ENCODE measurements around the gene PARP11. TPM values are rescaled to one million over a fixed set of nuclear protein-coding genes. Genes with fewer than 3 reads are reported as not detected.
A peak's percentile ranks its signal among the peaks of the same experiment; 100 is the strongest.

PARP11 gene
- total RNA-seq, 1 donor from 2014 or later, result 7.9 TPM

DNA sequence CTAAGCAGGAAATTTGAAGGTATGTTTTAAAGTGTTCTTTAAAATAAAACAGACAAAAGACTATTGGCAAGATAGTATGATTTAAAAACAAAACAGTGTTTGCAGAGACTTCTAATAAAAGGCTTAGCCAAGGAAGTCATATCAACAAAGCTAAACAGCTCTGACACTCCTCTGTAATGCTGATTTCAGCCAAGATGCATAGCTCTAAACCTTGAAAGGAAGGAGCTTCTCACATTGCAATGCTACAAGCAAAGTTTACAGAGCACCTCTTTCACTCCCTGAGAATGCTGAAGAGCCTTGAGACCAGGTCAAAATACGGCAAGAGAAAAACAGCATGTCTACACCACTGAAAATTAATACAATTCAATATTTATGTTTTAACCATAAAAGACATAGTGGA is 51.8 kb downstream of the PARP11 start:
- no peak for DNase-seq (ENCODE audit: low spot score)

DNA sequence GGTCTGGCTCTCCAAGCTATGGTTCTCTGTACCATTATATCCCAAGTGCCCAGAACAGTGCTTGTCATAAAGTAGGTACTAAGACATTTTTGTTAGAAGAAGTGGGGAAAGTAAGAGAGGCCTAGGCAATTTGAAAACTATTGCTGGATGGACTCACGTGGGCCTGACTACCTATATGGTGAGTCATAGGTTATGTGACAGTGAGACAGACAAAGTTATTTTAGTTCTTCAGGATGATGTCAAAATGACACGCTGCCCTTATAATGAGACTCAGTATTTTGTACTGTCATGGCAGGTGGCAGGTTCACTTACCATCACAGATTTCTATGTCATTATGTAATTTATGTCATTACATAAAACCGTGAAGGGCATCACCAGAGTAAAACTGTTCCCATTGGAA is 53.1 kb downstream of the PARP11 start:
- no peak for DNase-seq (ENCODE audit: low spot score)

DNA sequence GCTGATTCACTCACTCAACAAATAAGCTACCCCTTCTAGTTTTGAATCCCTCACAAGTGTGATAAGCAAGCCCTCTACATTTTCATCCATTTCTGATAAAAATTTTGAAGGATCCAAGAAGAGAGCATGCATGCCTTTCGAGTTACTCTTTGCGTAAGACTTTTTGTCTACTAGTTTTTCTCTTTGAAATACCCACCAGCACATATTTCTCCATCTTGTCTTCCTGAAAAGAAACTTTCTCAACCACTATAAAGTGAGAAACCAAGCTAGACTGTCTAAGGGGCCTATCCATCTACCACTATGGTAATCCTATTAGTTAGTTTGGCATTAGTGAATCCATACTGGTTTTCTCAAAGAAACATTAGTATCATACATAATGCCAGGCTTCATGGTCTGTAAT is 56.9 kb downstream of the PARP11 start:
- DNase-seq (ENCODE audit: low spot score), result no peak

DNA sequence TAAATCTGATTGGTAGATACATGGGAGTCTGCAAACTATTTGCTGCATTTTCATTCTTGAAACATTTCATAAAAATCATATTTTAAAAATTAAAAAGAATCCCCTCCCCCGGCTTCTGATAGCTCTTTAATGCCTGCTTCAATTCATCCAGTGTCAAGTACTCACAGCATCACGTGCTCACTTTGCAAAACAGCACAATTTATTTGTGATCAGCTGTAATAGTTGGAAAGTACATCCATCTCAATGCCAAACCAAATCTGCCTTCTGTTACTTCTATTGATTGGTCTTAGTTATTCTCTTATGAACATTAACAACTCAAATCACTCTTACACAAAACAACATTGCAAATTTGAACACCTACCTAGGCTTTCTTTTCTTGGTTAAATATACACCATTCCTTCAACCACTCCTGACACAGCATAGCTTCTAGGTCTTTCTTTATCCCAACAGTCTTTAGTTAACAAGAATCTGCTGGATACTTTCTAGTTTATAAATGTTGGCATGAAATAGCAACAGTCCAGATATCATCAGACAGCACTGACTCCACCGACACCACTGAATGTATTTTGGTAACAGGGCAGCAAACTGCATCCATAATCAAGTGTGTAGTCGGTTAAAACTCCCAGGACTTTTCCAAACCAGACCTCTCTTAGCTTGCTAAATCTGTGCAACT is 58.0 kb downstream of the PARP11 start:
- no peak for DNase-seq (ENCODE audit: low spot score)

DNA sequence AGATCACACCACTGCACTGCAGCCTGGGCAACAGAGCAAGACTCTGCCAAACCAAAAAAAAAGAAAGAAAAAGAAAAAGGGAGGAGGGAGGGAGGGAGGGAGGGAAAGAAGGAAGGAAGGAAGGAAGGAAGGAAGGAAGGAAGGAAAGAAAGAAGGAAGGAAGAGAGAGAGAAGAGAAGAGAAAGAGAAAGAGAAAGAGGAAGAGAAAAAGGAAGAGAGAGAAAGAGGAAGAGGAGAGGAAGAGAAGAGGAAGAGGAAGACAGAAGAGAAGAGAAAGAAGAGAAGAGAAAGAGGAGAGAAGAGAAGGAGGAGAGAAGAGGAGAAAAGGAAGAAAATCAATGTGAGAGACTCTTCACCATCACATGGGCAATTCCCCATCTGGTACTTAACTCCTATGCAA is 62.7 kb downstream of the PARP11 start:
- no peak for DNase-seq (ENCODE audit: low spot score)

DNA sequence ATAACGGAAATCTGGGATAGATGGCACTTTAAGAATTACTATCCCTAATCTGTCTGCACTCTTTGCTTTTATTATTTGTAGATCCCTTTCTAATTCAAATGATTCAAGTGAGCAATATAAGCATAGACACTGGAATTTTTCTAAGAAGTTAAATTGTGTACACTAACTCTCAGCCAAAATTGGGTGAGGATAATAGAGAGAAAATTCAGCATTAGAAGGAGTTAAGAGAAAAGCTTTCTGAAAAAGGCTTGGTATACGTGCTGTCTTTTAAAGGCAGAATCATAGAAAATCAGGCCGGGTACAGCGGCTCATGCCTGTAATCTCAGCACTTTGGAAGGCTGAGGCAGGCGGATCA is 63.2 kb downstream of the PARP11 start:
- no peak for DNase-seq (ENCODE audit: low spot score)

DNA sequence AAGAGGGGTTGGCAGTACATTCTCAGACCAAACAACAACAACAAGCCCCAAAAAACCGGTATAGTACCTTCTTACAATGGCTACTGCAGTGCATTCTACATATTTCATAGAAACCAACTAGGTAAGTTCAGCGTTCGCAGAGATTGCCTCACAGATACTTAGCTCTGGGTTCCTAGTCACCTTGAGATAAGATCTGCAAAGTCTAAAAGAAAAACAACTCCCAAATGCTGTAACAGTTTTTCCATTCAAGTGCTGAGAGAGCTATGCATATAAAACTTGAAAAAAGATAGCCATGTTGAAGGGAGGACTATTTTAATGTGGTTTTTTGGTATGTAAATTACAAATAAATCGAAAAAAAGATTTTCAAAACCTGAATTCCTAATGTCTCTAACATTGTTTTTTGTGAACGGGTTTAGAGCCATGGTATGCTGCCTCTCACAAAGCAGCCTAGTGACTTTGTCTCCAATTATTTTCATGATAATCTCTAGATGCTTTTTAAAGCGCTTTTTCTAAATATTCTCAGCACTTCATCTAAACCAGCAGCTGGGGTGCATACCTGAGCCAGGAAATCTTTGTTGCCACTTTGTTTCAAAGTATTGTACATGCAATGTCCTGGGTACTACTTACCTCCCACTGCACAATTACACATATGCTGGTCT is 63.7 kb downstream of the PARP11 start:
- DNase-seq (ENCODE audit: low spot score), result no peak

DNA sequence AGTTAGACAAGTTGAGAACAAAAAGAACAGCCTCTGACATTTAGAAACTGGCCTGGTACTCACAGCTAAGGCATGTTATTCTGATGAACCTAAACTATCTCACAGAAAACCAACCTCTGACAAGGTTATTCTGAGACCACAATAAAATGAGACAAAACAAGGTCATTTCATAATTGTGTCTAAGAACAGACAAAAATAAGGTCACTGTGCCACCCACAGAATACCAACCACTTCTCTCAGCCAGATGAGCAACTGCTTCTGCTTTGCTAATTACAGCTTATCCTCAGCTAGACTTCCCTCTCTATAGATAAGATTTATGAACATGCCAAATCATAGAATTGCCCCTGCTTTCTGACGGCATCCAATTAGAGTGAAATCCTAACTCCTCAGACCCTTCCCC is 68.1 kb downstream of the PARP11 start:
- DNase-seq (ENCODE audit: low spot score), result no peak

DNA sequence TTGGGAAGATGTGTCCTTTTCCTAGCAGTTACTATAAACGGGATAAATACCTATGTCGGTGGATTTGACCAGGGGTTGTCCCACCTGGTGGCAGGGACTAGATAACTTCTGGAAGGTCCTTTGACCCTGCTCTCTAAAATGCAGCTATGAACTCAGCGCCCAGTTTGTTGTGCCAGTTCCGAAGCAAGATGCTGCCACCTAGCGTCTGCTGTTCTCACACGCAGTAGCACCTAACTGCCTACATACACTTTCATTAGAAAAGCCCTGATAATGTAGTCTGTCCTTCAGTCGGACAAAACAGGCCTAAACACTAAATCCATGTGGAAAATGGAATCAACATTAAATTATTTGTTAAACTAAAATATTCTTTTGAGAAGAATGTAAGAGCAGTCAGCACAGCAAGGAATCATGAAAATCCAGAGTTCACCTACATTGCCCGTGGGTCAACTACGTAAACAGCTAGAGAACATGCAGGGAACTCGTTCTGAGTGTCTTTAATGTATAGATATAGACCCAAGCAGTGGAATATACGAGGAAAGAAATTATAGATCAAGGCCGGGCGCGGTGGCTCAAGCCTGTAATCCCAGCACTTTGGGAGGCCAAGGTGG is 69.2 kb downstream of the PARP11 start:
- DNase-seq (ENCODE audit: low spot score), result peak; percentile 78

DNA sequence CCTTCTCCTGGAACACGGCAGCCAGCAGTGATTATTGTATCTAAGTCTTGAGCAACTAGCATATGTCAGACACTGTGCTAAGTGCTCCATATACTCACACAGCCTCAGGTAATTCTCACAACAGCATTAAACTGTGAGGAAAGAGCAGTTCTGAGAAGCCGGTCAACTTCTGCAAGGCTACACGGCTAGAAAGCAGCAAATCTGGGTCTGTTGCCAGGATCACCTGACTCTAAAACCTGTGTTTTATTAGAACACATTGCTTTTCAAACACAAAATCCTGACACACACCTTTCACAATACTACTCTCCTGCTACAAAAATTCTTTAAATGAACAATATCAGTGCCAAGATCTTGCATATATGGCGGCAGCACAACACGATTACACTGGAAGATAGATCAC is 70.5 kb downstream of the PARP11 start:
- DNase-seq (ENCODE audit: low spot score), result no peak

DNA sequence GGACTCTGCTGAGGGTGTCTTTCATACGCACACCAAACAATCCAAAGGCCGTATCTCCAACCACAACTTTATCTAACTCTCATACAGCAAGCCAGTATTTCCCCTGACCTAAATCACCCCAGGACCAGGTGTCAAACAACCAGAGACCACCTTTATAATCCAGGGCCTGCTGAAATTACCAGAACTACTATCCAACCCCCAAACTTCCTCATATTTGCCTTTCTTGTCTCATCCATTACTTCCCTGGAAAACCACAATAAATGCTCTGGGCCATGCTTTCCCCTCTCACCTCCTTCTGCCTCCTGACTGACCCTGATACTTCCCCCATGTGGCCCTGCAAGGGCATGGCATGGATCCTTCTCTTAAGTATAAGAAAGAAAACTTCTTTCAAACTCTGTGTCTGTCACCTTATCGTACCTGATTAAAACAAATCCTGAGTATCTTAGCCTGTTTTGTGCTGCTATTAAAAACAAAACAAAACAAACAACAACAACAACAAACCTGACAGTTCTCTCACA is 75.6 kb downstream of the PARP11 start:
- no peak for DNase-seq (ENCODE audit: low spot score)

DNA sequence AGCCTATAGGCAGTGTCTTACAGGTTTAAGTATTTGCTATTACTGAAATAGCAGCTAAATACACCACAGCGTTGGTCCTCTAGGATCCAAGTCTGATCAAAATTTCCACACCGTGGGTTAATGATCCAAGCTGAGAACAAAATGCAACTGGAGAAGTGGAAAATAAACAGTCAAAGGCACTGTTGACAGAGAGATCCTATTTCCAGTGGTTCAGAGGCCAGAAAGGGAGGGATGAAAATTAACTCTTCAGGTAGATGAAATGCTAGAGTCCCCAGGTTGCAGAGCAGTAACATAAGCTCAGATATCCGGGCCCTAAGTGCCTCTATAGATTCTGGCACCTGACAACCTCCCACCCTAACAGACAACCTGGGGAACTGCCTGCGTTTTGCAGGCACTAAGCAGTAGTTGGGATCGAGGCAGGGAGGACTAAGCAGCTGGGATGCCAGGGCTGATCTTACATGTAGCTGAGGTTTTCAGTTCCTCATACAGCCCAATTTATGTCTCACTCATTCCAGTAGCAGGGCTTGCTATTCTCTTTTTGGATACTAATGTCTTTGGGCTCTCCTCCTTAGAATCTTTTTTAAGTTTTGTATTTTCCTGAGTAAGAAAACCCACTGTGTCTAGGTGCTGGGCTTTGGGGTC is 77.6 kb downstream of the PARP11 start:
- no peak for DNase-seq (ENCODE audit: low spot score)

DNA sequence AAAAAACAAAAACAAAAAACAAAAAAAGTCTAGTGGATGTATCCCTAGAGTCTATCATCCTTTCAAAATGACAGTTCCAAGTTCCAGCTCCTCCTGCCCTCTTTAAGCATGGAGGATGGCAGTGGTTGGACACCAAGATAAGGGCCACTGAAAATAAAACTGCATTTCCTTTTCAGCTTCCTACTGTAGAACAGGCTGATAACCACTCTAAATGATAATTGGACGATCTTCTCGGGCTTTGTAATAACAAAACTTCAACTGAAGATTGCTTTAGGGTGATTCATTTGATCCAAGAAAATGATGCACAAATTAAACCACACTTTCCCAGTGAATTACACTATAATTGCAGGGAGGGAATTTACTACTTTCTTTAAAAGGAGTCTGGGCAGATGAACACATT is 78.1 kb downstream of the PARP11 start:
- DNase-seq (ENCODE audit: low spot score), result no peak

DNA sequence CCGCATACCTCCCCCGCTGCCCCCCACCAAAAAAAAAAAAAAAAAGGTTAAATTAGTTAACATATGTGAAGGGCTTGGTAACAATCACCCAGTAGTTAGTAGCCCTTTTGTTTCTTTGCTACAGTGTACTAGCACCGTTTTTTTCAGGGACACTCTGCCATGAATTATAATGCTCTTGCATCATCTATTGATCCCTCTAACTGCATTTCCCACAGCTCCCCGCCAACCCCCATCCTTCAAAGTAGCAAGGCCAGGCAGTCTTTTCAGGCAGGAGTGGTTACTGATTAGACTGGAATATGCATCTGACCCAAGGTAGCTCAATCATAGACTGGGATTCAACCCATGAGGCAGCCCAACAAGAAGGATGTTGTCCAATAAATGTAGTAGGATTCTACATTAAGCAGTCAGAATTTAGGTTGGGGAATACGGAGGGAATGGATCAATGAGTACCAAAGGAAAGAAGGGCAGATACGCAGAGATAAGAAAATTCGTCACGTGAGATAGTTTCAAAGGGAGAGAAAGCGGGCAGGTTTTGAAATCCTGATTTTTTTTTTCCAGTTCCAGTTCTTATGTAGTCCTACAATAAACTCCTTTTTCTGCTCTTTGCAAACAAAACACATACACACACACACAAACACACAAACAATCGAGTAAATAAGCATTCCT is 80.4 kb downstream of the PARP11 start:
- peak; percentile 40 for DNase-seq (ENCODE audit: low spot score)

DNA sequence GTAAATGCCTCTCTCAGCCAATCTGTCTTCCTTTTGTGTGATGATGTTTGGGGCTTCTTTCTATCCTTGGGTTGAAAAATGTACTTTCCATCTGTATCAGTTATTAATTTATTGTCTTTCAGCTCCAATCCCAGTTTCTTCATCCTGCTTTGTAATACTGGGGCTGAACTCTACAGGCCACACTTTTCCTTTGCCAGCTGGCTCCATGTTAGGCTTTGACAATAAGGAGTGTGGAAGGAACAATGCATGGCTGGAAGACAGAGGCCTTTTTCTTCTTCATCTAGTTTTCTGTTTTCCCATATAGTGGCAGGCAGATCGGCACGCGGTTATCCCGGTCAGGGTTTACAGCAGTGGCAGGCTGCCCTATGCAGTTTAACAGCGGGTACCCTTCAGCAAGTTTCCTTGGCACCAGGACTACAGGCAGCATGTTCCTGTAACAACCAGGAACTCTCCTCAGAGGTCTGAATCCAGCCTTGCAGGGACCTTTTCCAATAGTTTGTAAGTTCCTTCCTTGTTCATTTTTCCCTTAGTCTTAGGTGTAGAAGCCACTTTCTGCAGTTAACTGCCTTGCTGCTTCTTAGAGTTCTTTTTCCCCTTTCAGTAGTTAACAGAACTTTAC is 81.8 kb downstream of the PARP11 start:
- no peak for DNase-seq (ENCODE audit: low spot score)

DNA sequence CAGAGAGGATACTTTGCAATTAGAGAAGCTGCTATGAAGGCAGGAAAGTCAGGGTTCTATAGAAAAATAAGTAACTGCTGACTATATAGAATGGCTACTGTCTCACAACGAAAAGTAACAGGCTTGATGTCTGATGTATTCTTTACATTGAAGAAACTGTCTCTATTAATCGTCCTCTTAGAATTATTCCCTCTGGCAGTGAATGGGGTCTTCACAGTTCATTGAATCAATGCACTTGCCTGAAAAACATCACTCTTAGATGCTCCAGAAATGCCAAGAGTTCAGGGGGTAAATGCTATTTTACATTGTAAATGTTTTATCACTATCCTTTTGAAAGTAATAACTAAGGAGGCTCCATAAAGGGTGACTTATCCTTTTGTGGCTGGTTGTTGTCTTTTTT is 82.6 kb downstream of the PARP11 start:
- no peak for DNase-seq (ENCODE audit: low spot score)

DNA sequence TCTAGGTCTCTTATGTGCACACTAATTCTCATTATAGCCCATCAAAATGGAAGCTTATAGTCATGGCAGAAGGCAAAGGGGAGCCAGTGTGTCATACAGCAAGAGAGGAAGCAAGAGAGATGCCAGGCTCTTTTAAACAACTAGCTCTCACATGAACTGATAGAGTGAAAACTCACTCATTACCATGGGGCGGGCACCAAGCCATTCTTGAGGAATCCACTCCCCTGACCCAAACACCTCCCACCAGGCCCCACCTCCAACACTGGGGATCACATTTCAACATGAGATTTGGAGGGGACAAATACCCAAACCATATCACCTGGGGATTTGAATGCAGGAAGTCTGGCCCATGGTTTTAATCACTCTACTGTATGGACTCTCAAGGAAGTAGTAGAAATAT is 83.4 kb downstream of the PARP11 start:
- DNase-seq (ENCODE audit: low spot score), result no peak

DNA sequence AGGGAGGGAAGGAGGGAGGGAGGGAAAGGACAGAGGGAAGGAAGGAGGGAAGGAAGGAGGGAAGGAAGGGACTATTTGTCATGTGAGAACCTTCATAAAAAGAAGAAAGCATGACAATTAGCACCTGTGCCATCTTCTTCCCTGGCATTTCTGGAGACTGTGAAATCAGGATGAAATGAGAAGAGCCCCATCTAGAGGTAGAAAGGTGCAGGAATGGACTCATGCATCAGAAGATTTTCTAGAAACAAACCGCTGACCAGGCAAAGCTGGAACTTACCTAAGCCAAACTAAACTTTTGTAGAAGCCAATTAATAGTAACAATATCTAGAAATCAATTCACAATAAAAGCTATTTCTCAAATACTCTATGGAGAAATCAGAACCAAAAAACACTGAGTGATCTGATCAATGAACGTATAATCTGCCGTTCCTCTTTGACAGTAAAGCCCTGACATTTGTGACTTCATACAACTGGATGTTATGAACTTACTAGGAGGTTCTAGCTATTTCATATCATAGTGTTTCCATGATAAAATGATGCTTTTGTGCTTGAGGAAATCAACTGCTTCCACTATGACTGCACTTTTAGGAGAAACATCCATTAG is 95.9 kb downstream of the PARP11 start:
- DNase-seq (ENCODE audit: low spot score), result peak; percentile 24

DNA sequence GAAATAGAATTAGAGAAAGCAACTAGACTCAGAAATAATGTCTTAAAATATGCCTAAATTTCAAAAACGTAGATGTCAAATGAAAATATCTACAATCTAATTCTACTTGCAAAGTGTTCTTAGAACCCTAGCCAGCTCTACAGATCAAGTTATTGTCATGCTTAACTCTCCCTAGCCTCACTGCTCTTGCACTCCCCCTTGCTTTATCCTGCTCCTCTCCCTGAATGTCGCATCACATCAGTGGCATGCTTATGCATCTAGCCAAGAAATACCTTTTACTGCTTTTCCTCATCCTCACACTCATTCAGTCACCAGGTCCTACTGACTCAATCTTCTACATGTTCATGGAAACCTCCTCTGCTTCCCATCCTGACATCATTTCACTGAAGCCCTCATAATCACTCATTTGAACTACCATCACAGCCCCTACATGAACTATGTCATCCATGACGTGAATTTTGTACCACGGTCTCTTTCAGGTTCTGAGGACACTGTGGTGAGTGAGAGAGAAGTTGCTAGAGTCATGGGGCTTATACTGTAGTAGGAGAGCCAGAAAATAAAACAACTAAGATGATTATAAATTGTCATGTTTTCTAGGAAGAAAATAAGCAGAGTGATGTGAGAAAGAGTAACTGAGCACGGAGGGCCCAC is 97.7 kb downstream of the PARP11 start:
- no peak for DNase-seq (ENCODE audit: low spot score)

DNA sequence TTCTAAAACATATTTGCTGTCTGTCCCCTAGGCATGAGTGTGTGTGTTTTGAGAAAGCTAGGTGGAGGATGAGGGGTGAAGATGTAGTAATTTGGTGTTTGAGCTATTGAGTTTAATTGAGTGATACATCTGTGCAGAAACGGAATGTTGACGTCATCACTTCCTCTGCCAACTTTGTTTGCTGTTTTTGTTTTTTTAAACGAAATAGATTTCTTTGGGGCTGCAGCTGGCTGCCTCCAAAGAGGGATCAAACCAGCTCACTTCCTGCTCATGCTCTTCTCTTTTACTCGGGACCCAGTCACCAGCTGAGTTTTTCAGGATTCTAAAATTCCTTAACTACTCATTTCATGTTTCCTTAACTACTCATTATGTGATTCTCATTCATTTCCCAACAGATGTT is 100.8 kb downstream of the PARP11 start:
- DNase-seq (ENCODE audit: low spot score), result no peak

DNA sequence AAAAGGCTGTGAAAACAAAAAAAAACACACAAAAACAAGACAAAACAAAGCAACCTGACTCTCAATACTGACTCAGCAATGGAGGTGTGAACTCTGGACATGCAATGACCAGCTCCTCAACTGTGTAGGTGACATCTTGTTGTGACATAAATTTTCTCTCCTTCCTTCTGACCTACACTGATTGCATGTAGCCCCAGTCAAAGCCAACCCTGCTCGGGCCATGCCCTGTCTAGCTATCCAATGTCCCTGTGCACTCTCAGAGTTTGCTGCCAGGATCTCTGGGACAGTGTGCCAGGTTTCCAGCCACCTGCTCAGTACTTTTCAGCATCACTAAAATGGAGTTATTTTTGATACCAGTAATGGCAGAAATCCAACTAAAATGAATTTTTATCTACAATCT is 101.3 kb downstream of the PARP11 start:
- DNase-seq (ENCODE audit: low spot score), result no peak
